Nephron (organoid): ENCODE results near the gene FUT8.
"Not testable (repeated sequence)": the region's sequence is repeated elsewhere in the genome, so short reads cannot be mapped to it uniquely, and the experiment has no call there.

Experiments
- H3K27ac Mint-ChIP-seq, 3 experiments: 2 replicates each; pipeline ENCODE4 v1.8.0; 2020; ENCODE audit warnings: mixed read lengths in 3 of 3, mild to moderate bottlenecking in 2 of 3, moderate library complexity in 1 of 3
- H3K27me3 Mint-ChIP-seq: 2 replicates; pipeline ENCODE4 v1.8.0; 2021; ENCODE audit warnings: low read depth, mild to moderate bottlenecking, moderate library complexity, mixed read lengths
- H3K36me3 Mint-ChIP-seq: 2 replicates; pipeline ENCODE4 v1.8.0; 2020; ENCODE audit warnings: low read depth, mixed read lengths
- H3K4me1 Mint-ChIP-seq: 2 replicates; pipeline ENCODE4 v1.8.0; 2020; ENCODE audit warnings: mixed read lengths
- H3K4me3 Mint-ChIP-seq, 3 experiments: 2 replicates each; pipeline ENCODE4 v1.8.0; 2020; ENCODE audit warnings: mild to moderate bottlenecking in 3 of 3, mixed read lengths in 3 of 3, moderate library complexity in 2 of 3
- H3K9me3 Mint-ChIP-seq: 2 replicates; pipeline ENCODE4 v1.8.0; 2020; ENCODE audit warnings: mixed read lengths
- TF ChIP-seq, protein P1 (sequence below), 3 experiments: fragments of 200-600 bp; sonication (generic); IDR thresholded peaks; one replicate each; pipeline ENCODE4 v1.5.0; 2021; ENCODE audit warnings: antibody characterized with exemption in 3 of 3; ENCODE audit not compliant: unreplicated experiment in 3 of 3

FUT8 gene

DNA sequence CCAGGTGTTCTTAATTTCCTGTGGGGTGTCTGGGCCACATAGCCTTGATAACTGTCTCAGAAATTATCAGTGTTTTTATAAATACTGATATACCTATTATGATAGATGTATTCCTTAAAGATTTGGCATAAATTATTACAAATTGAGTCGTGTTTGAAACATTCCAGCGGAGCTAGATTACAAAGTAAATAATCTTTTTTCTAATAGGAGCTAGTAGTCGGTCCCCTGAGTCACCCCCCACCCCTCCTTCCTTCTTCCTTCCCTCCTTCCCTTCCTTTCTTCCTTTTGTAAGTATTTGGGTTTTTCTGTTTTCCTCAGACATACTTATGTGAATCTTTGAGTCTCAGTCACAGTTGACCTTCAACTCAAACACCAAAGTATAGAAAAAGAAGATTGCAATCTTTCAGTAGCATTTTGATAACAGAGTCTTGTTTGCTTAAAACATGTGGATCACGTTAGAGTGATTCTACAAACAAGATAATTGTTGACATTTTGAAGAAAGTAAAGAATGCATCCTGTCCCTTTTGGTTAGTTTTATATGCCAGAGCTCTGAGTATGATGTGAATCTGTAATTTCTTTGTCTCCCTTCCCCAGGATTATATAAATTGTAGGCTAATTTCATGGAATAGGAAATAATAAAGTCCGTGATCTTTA lies 264.0 kb downstream of the FUT8 start:
- TF ChIP-seq, protein P1, sequence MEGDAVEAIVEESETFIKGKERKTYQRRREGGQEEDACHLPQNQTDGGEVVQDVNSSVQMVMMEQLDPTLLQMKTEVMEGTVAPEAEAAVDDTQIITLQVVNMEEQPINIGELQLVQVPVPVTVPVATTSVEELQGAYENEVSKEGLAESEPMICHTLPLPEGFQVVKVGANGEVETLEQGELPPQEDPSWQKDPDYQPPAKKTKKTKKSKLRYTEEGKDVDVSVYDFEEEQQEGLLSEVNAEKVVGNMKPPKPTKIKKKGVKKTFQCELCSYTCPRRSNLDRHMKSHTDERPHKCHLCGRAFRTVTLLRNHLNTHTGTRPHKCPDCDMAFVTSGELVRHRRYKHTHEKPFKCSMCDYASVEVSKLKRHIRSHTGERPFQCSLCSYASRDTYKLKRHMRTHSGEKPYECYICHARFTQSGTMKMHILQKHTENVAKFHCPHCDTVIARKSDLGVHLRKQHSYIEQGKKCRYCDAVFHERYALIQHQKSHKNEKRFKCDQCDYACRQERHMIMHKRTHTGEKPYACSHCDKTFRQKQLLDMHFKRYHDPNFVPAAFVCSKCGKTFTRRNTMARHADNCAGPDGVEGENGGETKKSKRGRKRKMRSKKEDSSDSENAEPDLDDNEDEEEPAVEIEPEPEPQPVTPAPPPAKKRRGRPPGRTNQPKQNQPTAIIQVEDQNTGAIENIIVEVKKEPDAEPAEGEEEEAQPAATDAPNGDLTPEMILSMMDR (IDR thresholded peaks at IDR 0.05; ENCODE audit: unreplicated experiment in 3 of 3): no peak
- Mint-ChIP-seq H3K27me3 (no peaks in the 10 kb centered on the region), H3K27ac (no peak overlapping the region), H3K9me3 (no peaks in the 10 kb centered on the region), H3K36me3 (no peaks in the 10 kb centered on the region), H3K4me3 (no peak overlapping the region), H3K4me1 (no peaks in the 10 kb centered on the region)

DNA sequence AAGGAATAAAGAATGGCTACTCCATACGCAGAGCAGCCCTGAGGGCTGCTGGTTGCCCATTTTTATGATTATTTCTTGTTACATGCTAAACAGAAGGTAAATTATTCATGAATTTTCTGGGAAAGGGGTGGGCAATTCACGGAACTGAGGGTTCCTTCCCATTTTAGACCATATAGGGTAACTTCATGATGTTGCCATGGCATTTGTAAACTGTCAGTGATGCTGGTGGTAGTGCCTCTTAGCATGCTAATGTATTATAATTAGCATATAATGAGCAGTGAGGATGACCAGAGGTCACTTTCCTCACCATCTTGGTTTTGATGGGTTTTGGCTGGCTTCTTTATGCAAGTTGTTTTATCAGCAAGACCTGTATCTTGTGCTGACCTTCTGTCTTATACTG lies 273.0 kb downstream of the FUT8 start:
- H3K4me1 Mint-ChIP-seq: no peaks in the 10 kb centered on the region
- peaks cover 3% of the 10 kb centered on the region for H3K36me3 Mint-ChIP-seq
- no peaks in the 10 kb centered on the region for H3K9me3 Mint-ChIP-seq
- TF ChIP-seq, protein P1 (IDR thresholded peaks at IDR 0.05; ENCODE audit: unreplicated experiment in 3 of 3): no peak
- no peak overlapping the region for H3K4me3 Mint-ChIP-seq
- H3K27ac Mint-ChIP-seq: no peak overlapping the region
- H3K27me3 Mint-ChIP-seq: no peaks in the 10 kb centered on the region

- TF ChIP-seq, protein P1 (IDR thresholded peaks at IDR 0.05; ENCODE audit: unreplicated experiment in 3 of 3): no peak
- Mint-ChIP-seq H3K27me3 (no peaks in the 10 kb centered on the region), H3K4me1 (no peaks in the 10 kb centered on the region), H3K9me3 (peaks cover 6% of the 10 kb centered on the region), H3K36me3 (peaks cover 4% of the 10 kb centered on the region), H3K27ac (no peak overlapping the region), H3K4me3 (no peak overlapping the region)
Measured at GRCh38 chr14:65686761-65687160, 274.2 kb downstream of the FUT8 start.

DNA sequence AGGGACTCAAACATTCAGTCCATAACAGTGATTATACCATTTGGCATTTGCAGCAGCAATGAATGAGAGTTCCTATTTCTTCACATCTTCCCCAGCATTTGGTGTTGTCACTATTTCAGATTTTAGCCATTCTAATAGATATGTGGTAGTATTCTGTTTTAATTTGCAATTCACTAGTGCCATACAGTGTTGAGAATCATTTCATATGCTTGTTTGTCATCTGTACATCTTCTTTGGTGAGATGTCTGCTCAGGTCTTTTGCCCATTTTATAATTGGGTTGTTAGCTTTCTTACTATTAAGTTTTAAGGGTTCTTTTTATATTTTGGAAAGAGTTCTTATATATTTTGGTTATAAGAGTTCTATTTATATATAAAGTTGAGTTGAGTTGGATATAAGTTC lies 276.5 kb downstream of the FUT8 start:
- Mint-ChIP-seq H3K4me1 (no peaks in the 10 kb centered on the region), H3K27ac (no peak overlapping the region), H3K27me3 (no peaks in the 10 kb centered on the region), H3K36me3 (peaks cover 9% of the 10 kb centered on the region), H3K9me3 (peaks cover 14% of the 10 kb centered on the region), H3K4me3 (no peak overlapping the region)
- TF ChIP-seq, protein P1 (IDR thresholded peaks at IDR 0.05; ENCODE audit: unreplicated experiment in 3 of 3): no peak

DNA sequence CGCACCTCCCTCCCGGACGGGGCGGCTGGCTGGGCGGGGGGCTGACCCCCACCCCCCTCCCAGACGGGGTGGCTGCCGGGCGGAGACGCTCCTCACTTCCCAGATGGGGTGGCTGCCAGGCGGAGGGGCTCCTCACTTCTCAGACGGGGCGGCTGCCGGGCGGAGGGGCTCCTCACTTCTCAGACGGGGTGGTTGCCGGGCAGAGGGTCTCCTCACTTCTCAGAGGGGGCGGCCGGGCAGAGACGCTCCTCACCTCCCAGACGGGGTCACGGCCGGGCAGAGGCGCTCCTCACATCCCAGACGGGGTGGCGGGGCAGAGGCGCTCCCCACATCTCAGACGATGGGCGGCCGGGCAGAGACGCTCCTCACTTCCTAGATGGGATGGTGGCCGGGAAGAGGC lies 280.0 kb downstream of the FUT8 start:
- not testable (repeated sequence) for H3K27ac Mint-ChIP-seq, H3K27me3 Mint-ChIP-seq, H3K4me3 Mint-ChIP-seq, H3K4me1 Mint-ChIP-seq
- Mint-ChIP-seq H3K9me3 (peaks cover 27% of the 10 kb centered on the region), H3K36me3 (peaks cover 13% of the 10 kb centered on the region)

GRCh38 chr14:65696801-65697200 lies 284.3 kb downstream of the FUT8 start:
- no peaks in the 10 kb centered on the region for H3K27me3 Mint-ChIP-seq
- H3K27ac Mint-ChIP-seq: no peak overlapping the region
- TF ChIP-seq, protein P1 (IDR thresholded peaks at IDR 0.05; ENCODE audit: unreplicated experiment in 3 of 3): no peak
- H3K4me3 Mint-ChIP-seq: no peak overlapping the region
- peaks cover 8% of the 10 kb centered on the region for H3K36me3 Mint-ChIP-seq
- peaks cover 21% of the 10 kb centered on the region for H3K9me3 Mint-ChIP-seq
- H3K4me1 Mint-ChIP-seq: no peaks in the 10 kb centered on the region
